Erythroblast (primary cell): Measurements from ENCODE around the gene SATL1.

Source experiments
- GATA1 ChIP-seq: IDR thresholded peaks from 2 replicates; pipeline ENCODE4 v1.6.1; 2011; ENCODE audit warnings: low read depth, mild to moderate bottlenecking, control low read depth, low read length, moderate library complexity
- POLR2A ChIP-seq: IDR thresholded peaks from 2 replicates; pipeline ENCODE4 v1.6.1; 2011; ENCODE audit warnings: mild to moderate bottlenecking, low read length

GRCh38 chrX:85111347-85111746 is 132.2 kb downstream of the SATL1 start:
- TF ChIP-seq POLR2A (no peak), GATA1 (no peak)
